Superior temporal gyrus (tissue), 1 donor: ENCODE data around the gene CAMK1D.

Source experiments
- DNase-seq: peaks from one replicate; pipeline ENCODE4 v3.0.0-alpha.2; 2016; ENCODE audit errors: extremely low spot score

The CAMK1D gene

DNA sequence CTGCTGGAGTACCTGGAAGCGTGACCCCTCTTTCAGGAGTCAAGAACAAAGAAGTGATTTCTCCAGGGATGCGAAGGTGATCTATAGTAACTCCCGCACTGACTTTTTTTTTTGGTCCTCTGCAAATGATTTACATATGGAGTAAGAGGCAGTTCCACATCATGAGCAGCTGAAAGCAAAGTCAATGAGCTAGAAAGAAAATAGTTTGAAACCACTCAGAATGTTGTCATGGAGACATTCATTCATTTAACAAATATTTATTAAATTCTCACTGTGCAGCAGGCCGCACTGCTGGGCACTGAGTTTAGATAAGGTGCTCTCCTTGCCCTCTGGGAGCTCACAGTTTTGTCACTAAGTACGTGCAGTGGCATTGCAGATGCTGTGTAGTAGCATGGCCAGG is 206.7 kb downstream of the CAMK1D start:
- no peak for DNase-seq

DNA sequence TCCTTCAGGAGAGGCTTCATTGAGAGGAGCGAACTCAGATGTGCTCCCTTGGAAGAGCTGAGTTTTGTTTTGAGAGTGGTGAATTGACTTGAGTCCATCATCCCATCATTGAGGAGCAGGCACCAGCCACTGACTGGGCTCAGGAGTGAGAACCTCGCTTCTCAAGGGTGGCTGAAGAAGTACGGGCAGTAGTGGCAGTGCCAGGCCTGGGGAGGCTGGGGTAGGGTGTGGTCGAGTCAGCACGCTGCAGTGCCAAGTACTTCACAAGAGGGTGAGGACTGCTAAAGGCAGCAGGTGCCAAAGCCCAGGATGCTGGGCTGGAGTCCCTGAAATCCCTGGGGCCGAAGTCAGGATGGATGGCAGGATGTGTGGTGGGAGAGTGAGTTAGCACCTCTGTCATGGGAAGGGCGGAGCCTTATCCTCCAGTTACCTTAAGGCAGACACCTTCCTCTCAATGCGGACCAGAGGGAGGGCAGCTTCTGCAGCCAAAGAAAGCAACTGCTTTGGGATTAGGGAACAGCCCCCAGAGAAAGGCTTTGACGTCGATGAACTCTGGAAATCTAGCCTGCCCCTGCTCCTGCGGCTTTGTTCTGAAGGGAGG is 210.3 kb downstream of the CAMK1D start:
- no peak for DNase-seq

DNA sequence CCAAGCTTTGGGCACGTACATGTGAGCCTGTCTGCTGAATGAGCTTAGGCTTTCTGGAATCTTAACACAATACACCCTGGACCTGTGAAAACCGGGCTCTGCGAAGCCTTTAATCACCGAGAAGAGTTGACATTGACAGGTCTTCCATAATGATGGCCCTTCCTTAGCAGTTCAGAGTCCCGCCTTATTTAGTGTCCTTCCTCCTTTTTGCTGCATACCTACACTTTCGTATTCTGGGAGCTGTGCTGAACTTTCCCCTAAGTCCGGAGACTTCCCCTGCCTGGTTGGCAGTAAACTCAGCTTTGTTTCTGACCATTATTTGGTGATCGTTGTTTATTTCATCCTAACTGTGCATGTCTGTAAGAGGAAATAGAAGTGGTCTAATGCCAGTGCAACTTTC is 212.0 kb downstream of the CAMK1D start:
- DNase-seq = no peak

DNA sequence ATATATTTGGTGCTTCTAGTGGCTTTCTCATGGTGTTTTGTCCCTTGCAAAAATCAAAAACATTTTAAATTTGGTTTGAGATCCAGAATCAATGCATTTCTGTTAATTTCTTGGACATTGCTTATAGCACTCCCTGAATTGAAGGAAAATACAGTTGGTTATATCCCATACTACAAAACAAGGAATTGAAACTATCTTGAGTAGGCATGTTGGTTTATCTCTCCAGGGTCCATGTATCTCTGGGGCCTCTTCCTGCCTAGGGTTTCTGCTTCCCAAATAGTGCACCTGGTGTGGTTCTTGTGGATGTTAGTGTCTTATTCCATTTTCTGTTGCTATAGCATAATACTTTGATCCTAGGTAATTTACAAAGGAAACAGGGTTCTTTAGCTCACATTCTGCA is 212.4 kb downstream of the CAMK1D start:
- no peak for DNase-seq

DNA sequence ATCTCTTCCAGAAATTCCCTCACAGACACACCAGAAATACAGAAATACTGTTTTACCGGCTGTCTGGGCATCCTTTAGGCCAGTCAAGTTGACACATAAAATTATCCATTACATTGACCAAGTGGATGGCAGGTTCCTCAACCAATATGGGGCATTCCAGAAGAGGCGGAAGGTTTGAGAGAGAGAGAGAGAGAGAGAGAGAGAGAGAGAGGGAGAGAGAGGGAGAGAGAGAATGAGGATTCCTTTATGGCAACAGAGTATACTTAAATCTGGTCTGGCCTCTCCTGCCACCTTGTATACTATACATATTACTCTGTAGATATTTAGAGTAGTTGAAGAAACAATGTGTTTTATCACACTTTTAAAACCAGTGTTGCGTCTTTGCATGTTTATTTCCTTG is 214.1 kb downstream of the CAMK1D start:
- DNase-seq = no peak

DNA sequence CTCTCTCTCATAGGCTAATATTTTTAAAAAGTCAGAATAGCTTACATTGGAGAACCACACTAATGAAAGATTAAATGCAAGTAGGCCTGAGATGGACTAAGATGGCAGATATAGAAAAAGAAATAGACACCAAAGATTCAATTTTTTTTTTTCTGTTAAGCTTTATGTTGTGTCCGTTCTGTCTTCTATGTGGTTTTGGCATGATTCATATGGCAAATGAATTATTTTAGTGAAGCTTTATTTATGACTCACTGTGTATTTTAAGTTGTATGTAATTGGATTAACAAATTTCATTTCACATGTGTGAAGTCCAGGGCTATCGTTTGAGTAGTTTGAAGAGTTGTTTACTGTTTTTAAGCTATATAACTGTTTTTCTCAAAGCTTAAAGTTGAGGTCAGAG is 214.8 kb downstream of the CAMK1D start:
- DNase-seq = no peak

DNA sequence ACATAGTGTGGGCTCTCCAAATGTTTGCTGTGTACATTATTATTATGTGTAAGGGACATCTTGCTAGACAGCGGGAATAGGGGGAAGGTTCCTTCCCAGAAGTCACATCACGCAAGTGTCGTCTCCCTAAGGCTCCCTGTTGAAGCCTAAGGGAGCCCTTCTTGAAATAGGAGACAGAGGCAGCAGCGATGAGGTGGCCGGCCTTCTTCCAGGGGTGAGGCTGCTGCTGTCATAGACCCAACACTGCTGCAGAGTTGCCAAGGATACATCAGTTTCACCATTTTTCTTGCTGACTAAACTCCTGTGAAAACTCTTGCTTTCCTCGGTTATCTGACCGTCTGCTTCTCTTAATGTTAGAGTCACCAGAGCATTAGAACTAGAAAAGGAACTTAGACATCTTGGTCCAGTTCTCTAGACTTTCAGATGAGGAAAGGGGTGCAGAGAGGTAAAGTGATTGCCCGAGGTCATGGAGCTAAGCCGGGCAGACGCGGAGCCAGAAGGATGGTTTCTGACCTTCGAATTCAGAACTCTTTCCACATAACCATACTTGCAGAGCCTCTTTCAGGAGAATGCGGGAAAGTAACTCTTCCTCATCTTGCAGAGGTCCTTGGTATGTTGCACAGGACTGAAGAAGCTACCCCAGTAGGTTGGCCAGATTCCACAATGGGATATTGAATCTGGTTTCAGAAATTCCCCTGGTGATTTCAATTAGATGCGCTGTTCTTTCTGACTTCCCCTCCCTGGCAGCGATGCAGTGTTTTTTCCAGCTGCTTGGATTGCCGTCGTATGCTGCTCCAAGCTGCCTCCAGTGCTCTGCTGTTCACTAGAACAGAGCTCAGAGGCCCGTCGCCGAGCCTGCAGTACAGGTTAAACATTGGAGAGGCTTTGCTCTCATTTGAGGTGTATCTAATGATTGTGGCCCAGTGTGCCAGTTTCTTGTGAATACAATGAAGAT is 217.1 kb downstream of the CAMK1D start:
- no peak for DNase-seq

DNA sequence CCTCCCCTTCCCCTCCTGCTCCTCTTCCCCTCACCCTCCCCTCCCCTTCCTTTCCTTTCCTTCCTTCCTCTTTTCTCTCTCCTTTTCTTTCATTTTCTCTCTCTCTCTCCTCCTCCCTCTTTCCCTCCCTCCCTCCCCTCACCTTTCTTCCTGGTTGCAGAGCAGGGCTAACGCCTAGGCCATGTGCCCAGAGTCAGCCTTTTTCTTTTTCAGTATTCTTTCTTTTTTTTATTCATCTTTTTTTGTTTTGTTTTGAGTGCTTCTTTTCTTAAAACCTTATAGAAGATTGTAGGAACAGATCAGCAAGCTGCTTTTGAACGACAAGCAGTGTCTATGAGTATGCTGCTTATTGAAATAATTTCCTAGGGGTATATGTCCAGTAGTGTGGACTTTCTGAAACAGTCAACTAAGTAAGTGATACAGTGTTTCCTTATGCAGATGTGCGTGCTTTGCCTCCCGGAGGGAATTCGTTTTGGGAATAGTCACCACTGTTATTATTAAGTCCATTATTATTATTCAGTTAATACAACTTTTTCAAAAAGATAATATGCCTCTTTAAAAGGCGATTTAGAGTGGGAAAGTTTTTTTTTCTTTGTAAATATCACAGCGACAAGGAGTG is 219.2 kb downstream of the CAMK1D start:
- DNase-seq = no peak

DNA sequence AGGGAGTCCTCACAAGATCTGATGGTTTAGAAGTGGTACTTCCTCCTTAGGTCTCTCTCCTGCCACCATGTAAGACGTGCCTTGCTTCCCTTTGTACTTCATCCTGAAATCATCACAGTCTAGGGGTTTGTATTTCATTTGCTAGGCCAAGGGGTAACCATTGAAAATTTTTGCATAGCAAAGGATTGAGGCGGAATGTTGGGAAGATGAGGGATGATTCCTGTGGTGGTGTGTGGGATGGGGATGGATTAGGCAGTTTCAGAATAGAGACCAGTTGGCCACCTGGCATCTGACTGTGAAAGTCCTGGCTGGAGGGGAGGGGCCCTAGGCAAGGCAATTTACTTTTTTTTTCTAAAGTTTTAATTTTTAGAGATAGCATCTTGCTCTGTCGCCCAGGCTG is 222.9 kb downstream of the CAMK1D start:
- DNase-seq = no peak

DNA sequence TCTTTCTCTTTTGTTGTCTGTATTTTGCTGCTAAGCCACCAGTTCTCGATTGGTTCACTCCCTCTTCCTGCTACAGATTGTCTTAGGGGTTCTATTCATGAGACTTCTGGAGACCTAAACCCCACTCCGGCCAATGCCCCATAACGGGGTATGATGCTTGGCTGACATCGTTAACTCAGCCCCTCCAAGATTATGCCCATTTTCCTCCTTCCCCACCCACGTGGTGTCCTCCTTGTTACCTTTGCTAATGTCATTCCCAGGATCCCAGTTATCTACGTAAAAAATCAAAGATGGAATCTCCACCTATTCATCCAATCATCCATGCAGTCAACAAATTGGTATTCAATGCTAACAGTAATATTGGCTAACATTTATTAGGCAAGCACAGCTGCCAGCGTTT is 228.3 kb downstream of the CAMK1D start:
- DNase-seq = no peak

DNA sequence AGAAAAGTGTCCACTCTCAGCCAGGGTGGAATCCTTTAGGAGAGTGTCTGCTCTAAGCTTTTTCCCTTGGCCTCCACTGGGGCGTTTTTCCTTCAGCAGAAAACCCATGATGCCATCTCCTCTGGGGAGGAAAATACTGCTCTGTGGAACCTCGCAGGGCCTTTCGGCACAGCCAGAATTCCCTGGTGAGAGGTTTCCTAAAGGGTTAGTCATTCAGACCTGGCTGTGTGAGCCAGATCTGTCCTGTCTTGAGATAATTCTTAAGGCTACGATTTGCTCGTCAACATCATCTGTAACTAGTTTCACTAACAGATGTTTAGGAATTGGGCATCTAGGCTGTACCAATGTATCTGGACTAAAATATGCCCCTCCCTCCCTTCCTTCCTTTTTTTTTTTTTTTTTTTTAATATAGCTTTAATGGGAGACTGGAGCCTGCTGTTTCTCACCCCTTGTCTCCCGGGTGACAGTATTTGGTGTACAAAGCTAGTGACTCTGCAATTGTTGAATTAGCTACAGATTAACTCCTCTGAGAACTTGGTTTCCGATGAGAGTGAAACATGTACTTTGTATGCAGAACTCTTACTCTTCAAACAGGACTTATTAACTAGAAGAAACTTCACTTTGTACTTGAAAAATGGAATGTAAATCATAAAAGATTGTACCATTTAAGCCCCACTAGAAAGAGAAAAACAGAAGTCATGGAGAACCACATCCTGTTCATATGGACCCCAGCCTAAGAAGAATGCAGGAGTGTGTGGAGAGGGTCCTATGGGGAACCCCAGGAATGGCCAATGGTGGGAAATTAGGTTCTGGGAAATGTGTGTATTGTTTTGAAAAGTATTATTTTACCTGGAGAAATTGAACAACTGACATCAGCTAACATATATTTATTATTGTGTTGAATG is 230.9 kb downstream of the CAMK1D start:
- no peak for DNase-seq

DNA sequence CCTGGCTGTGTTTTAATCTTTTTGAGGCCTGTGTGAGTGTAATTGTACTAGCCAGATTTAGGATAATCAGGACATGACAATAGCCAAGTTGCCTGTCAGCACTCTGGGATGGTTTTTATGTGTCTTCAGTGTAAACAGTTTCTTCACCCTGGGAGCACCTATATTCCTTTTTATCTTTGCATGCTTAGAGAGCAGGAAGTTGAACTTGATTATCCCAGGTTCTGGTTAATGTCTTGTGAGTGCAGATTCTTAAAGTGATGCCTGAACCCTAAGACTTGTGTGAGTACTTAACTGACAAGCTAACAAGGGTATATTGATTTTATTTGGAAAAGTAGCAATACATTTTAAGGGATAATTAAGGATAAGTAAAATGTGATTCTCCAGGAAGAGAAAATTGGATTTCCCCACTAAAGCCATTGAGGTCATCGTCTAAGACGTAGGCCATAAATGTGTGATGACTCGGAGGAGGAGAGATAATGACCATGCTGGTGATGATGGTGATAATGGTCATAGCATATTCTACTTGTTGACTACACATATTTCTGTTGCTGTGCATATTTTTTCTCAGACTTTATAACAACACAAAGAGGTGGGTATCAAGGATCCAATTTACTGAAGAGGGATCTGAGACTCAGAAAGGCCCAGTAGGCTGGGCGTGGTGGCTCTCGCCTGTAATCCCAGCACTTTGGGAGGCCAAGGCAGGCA is 234.7 kb downstream of the CAMK1D start:
- DNase-seq = no peak

DNA sequence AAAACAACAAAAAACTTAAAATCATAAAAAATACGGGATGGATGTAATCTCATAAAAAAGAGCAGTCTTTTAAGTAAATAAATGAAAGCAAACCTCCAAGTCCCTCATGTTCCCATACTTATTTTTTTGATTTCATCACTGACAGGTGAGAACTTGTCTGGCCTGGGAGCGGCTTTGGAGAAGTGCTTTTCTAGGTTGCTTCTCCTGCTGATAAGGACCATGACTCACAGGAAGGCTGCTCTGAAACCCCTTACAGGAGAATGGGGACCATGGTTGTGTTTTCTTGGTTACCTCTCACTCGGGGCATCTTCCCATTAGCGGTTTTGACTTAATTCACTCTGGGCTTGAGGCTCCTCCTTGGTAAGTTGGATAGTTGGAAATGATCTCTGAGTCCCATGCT is 237.4 kb downstream of the CAMK1D start:
- no peak for DNase-seq

DNA sequence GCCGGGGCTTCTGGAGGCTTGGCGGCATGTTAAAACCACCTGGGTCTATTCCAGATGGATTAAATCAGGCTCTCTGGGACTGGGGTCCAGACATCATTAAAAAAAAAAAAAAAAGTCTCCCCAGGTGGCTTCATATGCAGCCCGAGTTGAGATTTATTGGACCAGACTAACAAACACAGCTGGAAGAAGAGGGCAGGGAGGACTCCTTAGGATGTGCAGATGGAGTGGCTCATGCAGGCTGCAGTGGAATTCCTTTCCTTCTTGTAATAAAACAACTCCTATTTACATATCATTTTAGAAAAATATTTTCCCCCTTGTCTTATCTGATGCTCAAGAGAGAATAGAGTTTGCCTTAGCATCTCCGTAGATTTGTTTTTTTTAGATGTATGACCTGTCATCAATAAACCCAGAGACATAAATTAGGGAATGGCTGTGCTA is 238.1 kb downstream of the CAMK1D start:
- no peak for DNase-seq

DNA sequence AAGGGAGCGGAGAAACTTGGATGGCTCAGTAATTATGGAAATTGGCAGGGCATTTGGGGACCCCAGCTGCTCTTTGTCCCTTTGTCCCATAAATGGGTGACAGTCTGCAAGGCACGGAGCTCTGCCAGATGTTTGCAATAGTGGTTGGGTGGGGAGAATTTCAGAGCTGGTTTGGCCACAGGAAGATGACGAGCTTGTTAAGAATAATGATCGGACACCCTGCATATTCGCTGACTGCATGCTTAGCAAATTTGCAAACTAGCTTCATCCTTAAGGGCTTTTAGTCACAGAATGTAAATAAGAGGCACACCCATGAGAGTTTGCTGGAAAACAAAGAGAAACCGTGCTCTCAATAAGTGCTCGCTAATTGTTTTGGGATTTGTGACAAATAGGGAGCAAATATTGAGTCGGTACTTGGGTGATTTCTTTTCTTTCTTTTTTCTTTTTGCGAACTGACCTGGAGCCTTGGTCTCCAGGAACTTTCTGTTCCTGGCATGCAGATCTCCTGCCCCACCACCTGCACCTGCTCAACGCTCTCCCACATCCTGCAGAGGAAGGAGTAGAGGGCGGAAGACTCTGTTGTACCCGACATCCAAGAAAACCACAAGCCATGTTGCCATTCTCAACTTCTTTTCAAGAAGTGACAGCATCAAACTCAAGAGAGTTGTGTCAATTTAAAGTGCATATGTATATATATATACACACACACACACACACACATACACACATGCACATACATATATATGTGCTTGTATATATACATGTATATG is 238.9 kb downstream of the CAMK1D start:
- DNase-seq = no peak

DNA sequence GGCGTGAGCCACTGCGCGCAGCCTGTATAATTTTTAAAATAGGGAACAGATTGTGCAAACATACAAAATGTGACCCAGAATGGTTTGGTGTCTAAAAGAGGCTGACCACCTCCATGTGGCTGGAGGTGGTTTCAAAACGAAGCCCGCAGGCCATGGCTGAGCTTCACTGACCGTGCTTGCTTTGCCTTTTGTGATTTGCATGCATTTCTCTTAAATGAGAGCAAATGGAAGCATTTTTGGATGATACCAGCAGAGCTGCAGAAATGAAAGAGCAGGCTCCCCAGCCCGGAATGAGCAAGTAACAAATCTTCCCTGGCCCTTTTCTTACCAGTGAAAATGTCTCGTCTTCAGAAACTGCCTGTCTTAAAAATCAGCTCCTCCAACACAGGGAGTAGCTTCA is 239.9 kb downstream of the CAMK1D start:
- DNase-seq = no peak

DNA sequence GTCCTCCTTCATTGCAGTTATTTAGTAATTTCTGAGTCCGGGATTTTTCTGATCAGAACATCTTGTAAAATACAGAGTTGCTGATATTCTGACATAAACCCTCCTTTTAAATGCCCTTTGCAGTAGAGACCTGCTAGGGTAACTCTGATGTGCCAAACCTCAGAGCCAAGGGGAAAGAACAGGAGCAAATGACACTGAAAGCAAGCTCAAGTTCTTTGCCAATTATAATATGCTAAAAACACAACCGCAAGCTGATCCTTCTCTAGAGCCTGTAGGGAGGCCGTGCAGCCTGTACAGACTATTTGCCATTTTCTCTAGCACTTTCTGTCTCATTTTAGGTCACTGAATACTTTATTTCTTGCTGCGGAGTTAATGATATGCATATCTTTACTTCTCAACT is 240.4 kb downstream of the CAMK1D start:
- no peak for DNase-seq

DNA sequence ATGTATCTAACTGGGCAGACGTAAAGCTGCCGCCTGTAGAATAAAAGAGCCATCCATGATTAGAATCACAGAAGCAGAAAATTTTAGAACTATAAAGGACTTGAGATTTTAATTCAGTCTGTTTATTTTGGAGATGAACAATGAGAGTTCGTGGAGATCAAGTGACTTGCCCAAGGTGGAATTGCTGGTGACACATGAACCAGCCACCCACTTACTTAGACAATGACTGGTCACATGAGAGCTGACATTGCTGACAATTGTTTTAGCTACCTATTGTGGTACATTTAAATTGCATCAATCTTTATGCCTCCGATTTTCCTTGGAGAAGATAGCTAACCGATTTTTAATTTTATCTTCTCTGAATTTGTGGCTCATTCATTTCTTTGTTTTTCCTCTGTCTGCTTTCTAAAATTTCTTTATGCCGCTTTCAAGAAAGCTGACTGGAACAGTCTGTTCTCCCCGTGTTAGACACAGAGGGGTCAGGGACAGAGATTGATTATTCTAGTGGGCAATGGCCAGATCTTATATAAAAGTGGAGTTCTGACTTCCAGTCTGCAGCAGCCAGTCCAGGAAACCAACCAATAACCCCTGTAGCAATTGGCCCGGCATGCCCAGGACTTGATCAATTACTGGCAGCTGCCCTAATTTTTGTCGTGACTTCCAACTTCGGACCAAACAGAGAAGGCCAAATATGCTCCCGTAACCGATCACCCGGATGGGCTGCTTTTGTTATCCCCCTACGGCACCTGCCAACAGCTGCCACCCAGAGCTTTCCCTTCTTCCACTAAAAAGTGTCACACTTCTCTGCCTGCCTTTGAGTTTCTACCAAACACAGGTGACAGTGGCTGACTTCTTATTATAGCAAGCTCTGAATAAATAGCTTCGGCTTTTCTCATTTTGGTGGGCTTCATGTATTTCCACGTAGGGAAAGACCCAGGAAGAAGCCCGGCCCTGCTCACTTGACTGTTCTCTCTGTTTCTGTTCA is 241.6 kb downstream of the CAMK1D start:
- no peak for DNase-seq

DNA sequence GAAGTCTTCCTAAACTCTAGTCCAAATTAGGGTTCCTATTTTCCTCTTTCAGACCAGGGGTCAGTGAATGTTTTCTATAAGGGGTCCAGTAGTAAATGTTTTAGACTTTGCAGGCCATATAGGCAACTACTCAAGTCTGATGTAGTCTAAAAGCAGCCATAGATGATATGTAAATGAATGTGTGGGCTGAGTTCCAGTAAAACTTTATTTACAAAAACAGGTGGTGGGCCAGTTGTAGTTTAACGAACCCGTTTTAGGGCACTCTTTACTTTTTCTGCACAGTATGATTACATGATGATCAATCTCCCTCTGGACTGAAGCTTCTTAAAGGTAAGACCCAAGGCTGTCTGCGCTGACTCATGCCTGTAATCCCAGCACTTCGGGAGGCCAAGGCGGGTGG is 243.6 kb downstream of the CAMK1D start:
- no peak for DNase-seq
